LNCAP (cell line): ENCODE measurements around the gene IL10RA.

Experiments used
- CTCF ChIP-seq: fragments of 450-650 bp; IDR thresholded peaks from 2 replicates; pipeline ENCODE4 v1.5.1; 2017; ENCODE audit warnings: mild to moderate bottlenecking

The IL10RA gene

GRCh38 chr11:117972044-117972443 lies 14.2 kb upstream of the IL10RA start:
- no peak for TF ChIP-seq CTCF

- TF ChIP-seq CTCF: no peak
Observed at GRCh38 chr11:117972629-117973502, 13.3 kb upstream of the IL10RA start.

- TF ChIP-seq CTCF: no peak
Observed at GRCh38 chr11:117973503-117973860, 12.7 kb upstream of the IL10RA start.

GRCh38 chr11:117976445-117976844 lies 9.7 kb upstream of the IL10RA start:
- TF ChIP-seq CTCF: no peak

- TF ChIP-seq CTCF: no peak
Observed at GRCh38 chr11:117977029-117977428, 9.2 kb upstream of the IL10RA start.

GRCh38 chr11:117978991-117979390 lies 7.2 kb upstream of the IL10RA start:
- TF ChIP-seq CTCF: no peak

- TF ChIP-seq CTCF: no peak
Observed at GRCh38 chr11:117979481-117980211, 6.5 kb upstream of the IL10RA start.
